Panc1 (cell line): Measurements from ENCODE around the gene PCP4L1. TPM values are rescaled to one million over a fixed set of nuclear protein-coding genes. Genes with fewer than 3 reads are reported as not detected.

Source experiments
- microRNA-seq: library from miRNA; unstranded; fragments of <30 nt; microRNA quantifications from one replicate; pipeline ENCODE4 v1.1.0, GENCODE V29; 2020; ENCODE audit not compliant: unreplicated experiment
- total RNA-seq: library from RNA; stranded (reverse); gene quantifications from one replicate; pipeline ENCODE4 v1.2.1, GENCODE V29; 2021; ENCODE audit not compliant: unreplicated experiment

Gene PCP4L1
- total RNA-seq, 1 experiment from 2014 or later, result not detected

Small RNAs within 50 kb of the gene (microRNA-seq; reads per million reads assigned to microRNA genes)
- gene MIR5187, result not detected

Other genes with a start within 250 kb of the PCP4L1 start
- gene F11R, start 237.6 kb upstream of the PCP4L1 start, total RNA-seq, result 63.0 TPM
- 20.1 TPM for gene TSTD1, start 219.8 kb upstream of the PCP4L1 start, total RNA-seq
- 57.7 TPM for gene USF1, start 212.8 kb upstream of the PCP4L1 start, total RNA-seq
- 0.36 TPM for gene ARHGAP30, start 188.9 kb upstream of the PCP4L1 start, total RNA-seq
- not detected for gene NECTIN4, start 169.2 kb upstream of the PCP4L1 start, total RNA-seq
- 7.6 TPM for gene KLHDC9, start 160.4 kb upstream of the PCP4L1 start, total RNA-seq
- 98.6 TPM for gene PFDN2, start 140.7 kb upstream of the PCP4L1 start, total RNA-seq
- gene NIT1, start 140.6 kb upstream of the PCP4L1 start, total RNA-seq, result 31.3 TPM
- gene DEDD, start 126.1 kb upstream of the PCP4L1 start, total RNA-seq, result 42.5 TPM
- 127 TPM for gene UFC1, start 104.8 kb upstream of the PCP4L1 start, total RNA-seq
- 41.9 TPM for gene USP21, start 99.2 kb upstream of the PCP4L1 start, total RNA-seq
- gene PPOX, start 92.3 kb upstream of the PCP4L1 start, total RNA-seq, result 20.6 TPM
- 28.6 TPM for gene B4GALT3, start 81.2 kb upstream of the PCP4L1 start, total RNA-seq
- 0.26 TPM for gene ADAMTS4, start 59.7 kb upstream of the PCP4L1 start, total RNA-seq
- 94.9 TPM for gene NDUFS2, start 56.4 kb upstream of the PCP4L1 start, total RNA-seq
- gene FCER1G, start 43.5 kb upstream of the PCP4L1 start, total RNA-seq, result 0.77 TPM
- gene APOA2, start 35.1 kb upstream of the PCP4L1 start, total RNA-seq, result 1.4 TPM
- 9.2 TPM for gene TOMM40L, start 32.7 kb upstream of the PCP4L1 start, total RNA-seq
- gene NR1I3, start 20.5 kb upstream of the PCP4L1 start, total RNA-seq, result not detected
- gene MPZ, start 51.2 kb downstream of the PCP4L1 start, total RNA-seq, result not detected
- 221 TPM for gene SDHC, start 55.6 kb downstream of the PCP4L1 start, total RNA-seq
- gene CFAP126, start 109.1 kb downstream of the PCP4L1 start, total RNA-seq, result not detected
- gene FCGR2A, start 246.7 kb downstream of the PCP4L1 start, total RNA-seq, result 0.28 TPM